ENCODE data around the gene SYNE1.

The SYNE1 gene

DNA sequence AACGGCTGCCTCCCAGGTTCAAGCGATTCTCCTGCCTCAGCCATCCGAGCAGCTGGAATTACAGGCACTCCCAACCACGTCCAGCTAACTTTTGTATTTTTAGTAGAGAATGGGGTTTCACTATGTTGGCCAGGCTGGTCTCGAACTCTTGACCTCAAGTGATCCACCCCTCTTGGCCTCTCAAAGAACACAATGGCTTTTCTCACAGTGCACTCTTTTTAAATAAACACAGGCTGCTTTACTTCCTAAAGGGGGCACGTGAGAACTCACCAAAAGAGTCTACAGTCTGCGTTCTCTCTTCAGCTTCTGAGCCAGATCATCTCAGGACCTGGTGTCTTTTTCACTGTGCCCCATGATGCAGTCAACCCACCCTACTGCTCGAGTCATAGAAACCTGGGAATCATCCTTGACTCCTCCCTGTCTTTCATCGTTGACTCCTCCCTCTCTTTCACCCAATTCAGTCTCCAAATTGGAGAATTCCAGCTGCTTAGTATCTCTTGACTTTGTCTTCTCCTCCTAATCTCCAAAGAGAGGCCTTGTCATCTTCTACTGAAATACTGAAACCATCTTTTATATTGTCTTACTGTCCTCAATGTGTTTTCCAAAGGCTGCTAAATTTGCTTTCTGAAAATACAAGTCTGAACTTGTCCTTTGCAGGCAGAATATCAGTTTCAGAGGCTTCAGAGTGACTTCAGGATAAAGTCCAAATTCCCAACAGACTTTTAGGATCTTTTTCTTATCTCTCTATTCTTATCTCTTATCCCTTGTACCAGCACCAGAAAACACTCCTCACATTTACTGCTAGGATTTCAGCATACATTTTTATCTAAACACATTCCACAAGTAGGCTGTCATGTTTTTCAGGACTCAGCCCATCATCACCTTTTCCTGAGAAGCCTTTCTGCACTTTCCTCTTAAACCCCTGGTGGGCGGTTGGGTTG is 323.4 kb downstream of the SYNE1 start:
- DNase-seq (ENCODE audit: low spot score) = peak; percentile 42

DNA sequence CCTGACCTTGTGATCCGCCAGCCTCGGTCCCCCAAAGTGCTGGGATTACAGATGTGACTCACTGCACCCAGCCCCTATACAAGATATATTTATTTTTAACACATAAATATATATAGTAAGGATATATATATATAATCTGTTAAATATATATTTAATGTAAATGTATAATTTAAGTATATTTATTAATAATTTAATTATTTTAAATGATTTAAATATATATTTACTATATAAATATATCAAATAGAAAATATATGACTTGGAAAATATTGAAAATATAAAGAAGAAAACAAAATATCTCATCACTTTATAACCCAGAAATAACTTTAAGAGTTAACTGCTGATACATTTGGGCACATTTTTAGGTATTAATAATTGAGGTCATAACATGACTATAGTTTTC is 324.7 kb downstream of the SYNE1 start:
- DNase-seq (ENCODE audit: low spot score) = no peak

DNA sequence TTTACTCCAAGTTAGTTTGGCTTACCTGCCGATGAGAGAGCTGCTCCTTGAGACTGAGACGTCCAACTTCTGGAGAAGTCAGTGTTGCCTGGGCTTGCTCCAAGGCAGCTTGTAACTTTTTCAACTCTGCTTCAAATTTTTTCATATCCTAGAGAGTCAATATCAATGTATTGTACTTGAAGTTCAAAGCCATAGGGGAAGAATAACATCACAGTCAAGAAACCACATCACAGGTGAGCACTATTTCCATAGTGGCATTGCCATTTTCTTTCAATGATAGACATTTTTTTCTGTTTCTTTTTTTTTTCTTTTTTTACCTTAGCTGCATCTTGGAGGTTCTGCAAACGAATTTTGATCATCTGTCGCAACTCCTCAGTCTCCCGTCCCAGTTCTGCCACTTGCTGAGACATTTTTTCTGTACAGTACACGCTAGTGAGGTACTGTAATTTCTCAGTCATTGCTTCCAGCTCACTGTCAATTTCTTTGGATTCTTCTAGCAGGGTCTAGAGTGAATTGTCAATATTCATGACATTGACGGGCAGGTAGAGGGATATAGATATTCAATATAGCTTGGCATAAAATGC is 326.7 kb downstream of the SYNE1 start:
- no peak for DNase-seq (ENCODE audit: low spot score)

DNA sequence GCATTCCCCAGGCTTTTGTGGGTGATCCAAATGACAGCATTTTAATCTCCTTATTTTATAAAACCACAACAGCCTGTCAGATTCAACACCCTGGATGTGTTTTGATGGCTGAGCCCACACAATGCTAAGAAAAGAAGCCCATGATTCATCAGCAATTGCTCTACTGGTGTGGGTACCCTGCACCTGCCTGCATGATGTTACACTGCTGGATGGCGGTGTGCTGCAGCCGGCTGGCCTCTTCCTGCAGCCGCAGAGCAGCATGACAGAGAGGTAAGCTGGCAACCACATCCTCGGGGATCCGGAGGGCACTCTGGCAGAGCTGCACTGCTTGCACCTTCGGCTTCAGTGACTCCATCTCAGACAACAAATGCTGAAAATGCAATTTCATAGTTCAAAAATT is 327.5 kb downstream of the SYNE1 start:
- no peak for DNase-seq (ENCODE audit: low spot score)

GRCh38 chr6:152309006-152309405 is 328.2 kb downstream of the SYNE1 start:
- no peak for DNase-seq (ENCODE audit: low spot score)

DNA sequence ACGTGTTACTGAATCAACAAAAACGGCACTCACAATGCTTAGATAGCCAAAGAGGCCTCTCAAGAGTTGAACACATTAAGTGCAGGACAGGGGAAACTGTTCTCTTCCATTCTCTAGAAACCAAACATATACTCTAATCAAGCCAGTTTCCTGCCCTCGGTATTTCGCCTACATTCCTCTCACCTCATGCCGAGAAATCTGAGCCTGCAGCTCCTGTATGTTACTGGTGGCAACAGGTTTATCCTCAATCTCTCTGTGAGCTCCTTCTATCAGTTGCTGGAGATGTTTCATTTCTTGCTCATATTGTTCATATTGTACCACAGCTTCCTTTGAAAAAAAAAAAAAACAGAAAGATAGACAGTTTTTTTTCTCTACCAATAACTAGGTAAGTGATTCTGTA is 328.9 kb downstream of the SYNE1 start:
- DNase-seq (ENCODE audit: low spot score) = no peak

GRCh38 chr6:152305672-152306071 is 331.5 kb downstream of the SYNE1 start:
- DNase-seq (ENCODE audit: low spot score) = no peak

DNA sequence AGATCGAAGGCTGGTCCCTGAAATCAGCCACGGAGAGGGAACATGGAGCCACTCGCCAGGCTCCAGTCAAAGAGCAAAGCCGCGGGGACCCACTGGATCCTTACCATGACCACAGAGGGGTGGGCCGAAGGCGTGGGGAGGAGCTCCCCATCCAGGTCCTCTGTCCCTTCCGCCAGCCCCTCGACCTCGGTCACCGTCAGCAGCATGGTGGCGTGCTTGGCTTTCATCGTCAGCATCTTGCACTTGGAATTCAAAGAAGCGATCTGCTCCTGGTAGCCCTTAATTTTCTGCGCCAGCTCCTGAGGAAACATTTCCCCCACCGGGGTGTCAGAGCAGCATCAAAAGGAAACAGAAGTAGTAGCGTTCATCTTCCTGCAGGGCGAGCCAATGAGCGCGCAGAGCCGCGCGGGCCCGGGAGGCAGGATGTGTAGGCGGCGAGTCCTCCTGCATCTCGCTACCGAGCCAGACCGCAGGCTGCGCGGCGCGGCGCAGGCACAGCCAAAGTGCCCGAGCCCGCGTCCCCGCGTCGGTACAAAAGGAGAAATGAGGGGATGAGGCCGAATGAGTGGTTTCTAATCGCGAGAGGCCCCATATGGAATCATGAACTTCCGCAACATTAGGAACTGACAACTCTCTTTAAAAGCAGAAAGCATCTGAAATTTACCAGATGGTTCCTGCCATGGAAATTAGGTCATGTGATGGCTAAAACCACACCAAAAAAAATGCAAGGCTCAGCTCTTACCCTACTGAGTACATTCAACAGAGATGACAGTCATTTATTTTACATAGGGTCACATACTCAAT is 335.2 kb downstream of the SYNE1 start:
- DNase-seq (ENCODE audit: low spot score) = peak; percentile 68

GRCh38 chr6:152301021-152301764 is 336.0 kb downstream of the SYNE1 start:
- DNase-seq (ENCODE audit: low spot score) = peak; percentile 5

DNA sequence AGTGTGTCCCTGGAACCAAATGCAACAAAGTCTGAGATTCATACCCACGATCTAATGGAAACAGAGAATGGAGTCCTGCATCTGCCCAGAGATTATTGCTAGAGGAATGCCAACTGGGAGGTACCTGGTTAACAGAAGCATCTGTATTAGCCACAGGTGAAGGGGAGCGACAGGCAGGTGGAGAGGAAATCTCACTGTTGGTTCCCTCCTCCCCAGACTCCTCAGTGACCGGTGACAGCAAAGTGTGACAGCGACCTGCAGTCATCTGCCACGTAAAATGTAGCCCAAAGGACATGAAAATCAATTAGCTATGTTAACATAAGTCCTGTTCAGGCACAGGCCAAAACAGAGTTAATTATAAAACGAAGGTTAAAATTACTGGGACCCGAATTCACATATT is 336.6 kb downstream of the SYNE1 start:
- no peak for DNase-seq (ENCODE audit: low spot score)

DNA sequence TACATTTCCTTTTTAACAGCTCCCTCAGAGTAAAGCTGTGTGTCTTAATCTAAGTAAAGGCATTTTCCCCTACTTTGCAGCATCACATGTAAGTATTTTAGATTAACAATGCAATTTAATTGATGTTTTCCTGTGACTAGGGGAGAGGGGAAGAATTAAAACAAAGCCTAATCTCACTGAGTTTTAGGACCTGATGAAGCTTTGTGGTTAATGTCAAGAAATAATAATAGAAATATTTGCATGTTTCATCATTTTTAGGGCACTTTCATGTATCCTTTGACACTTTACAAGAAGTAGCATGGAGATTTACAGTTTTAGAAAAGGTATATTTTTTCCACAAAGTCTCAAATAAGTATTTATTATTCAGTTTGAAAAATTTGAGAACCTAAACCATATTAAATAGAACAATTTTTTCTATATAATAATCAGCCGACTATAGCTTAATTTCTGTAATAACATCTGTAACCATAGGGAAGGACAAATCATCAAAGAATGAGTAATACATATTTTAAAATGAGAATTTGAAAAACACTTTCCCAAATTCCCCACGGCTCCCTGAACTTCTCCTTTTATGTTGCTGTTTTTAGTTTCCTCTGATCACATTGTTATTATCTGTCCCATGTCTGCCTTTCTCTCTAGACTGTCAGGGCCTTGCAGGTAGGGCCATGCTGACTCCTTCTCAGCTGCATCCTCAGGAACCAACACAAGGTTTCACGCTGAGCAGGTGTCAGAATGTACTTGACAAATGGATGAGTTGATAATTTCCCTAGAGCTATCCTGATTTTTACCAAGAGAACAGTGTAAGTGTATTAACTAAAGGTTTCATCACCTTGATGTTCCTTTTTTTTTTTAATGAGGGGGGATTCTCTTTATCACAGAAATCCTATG is 338.1 kb downstream of the SYNE1 start:
- DNase-seq (ENCODE audit: low spot score) = no peak

DNA sequence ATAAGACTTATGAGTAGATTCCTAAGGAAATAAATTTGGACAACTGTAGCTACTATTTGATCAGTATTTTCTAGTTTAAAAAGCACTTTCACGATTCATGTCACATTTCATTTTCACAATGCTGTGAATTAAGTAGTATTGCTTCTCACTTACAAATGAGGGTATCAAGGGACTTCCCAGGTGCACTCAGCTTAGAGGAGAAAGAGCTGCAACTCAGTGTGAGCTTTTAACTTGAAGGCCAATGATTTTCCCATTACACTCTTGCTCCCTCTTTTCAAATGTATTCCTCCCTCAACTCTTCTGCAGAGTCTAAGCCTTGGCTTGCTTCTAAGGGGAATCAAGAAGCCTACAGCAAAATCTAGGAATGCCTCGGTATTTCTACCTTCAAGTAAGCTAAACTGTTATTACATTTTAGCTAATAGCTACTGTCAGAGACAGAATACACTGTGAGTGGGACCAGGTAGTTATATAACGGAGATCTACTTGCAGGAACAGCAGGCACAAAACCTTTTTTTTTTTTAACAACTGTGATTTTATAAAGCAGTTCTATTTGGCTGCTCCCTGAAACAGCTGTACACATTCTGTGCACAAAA is 339.0 kb downstream of the SYNE1 start:
- DNase-seq (ENCODE audit: low spot score) = no peak

- no peak for DNase-seq (ENCODE audit: low spot score)
Measured at GRCh38 chr6:152296648-152297376, 340.4 kb downstream of the SYNE1 start.

DNA sequence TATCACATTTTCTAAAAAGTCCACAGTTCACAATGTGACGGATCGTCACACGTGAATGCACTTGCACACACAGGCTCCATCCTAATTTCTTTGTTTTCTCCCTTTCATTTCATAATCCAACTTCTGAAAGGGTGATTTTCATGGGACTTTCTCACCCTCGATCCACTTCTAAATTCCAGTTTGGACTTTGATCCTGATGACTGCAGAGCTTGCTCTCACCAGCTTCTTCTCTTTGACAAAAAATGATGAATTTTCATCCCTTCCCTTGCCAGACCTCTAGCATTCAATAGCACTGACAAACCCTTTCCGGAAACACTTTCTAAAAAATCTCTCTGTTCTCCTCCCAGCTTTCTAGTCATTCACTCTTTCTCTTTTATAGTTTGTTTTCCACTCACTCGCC is 341.2 kb downstream of the SYNE1 start:
- DNase-seq (ENCODE audit: low spot score) = no peak

- DNase-seq (ENCODE audit: low spot score) = no peak
Measured at GRCh38 chr6:152295346-152295745, 341.8 kb downstream of the SYNE1 start.

DNA sequence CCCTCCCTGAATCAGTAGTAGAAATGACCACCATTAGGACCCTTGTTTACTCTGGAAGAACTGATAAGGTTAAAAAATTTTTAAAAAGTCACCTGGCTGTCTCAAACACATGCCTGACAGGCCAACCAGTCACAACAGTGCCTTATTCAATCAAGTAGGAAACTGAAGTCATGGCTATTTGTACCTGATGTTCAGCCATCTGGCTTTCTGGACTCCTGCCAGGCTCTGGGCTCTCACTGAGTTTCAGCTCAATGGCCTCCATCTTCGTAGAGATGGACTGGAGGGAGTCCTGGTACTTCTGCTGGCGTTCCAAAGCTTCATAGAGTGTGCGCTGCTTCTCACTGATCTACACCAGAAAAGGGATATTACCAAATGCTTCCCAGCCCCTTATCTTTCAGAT is 343.8 kb downstream of the SYNE1 start:
- no peak for DNase-seq (ENCODE audit: low spot score)

- DNase-seq (ENCODE audit: low spot score) = no peak
Measured at GRCh38 chr6:152292555-152292954, 344.6 kb downstream of the SYNE1 start.

GRCh38 chr6:152290693-152291092 is 346.5 kb downstream of the SYNE1 start:
- no peak for DNase-seq (ENCODE audit: low spot score)

- no peak for DNase-seq (ENCODE audit: low spot score)
Measured at GRCh38 chr6:152277826-152278329, 359.3 kb downstream of the SYNE1 start.

- DNase-seq (ENCODE audit: low spot score) = peak; percentile 59
Measured at GRCh38 chr6:152273638-152274037, 363.5 kb downstream of the SYNE1 start.
